K562 (cell line): ENCODE results near the gene CCDC13. TPM values are rescaled to one million over a fixed set of nuclear protein-coding genes. Genes with fewer than 3 reads are reported as not detected.
A peak's percentile ranks its signal among the peaks of the same experiment; 100 is the strongest.

Experiments
- BACH1 ChIP-seq: fragments of 200-800 bp; sonication (Bioruptor generic); IDR thresholded peaks from 2 replicates; pipeline ENCODE4 v1.6.1; 2016; ENCODE audit warnings: missing genetic modification characterization, missing compliant biosample characterization
- BRD9 ChIP-seq: fragments of 450-650 bp; IDR thresholded peaks from 2 replicates; pipeline ENCODE4 v1.6.1; 2018; ENCODE audit warnings: low read depth; ENCODE audit not compliant: partially characterized antibody
- CEBPB ChIP-seq: fragments of 450-650 bp; IDR thresholded peaks from 2 replicates; pipeline ENCODE4 v1.6.1; 2016; ENCODE audit warnings: missing genetic modification characterization, missing compliant biosample characterization
- ETV1 ChIP-seq: fragments of 450-650 bp; conservative IDR thresholded peaks from 2 replicates; pipeline ENCODE4 v1.6.1; 2016; ENCODE audit warnings: missing genetic modification characterization, control low read depth, low read depth, missing compliant biosample characterization
- FOXK1 ChIP-seq: sonication (generic); formaldehyde crosslinking; IDR thresholded peaks from 2 replicates; pipeline ENCODE4 v1.8.0; 2022; ENCODE audit warnings: missing genetic modification reagents, mild to moderate bottlenecking, borderline replicate concordance
- FOXP4 ChIP-seq: sonication (generic); formaldehyde crosslinking; IDR thresholded peaks from 2 replicates; pipeline ENCODE4 v1.8.0; 2022; ENCODE audit warnings: mild to moderate bottlenecking, missing genetic modification reagents, borderline replicate concordance
- GABPA ChIP-seq: fragments of 200-800 bp; sonication (Bioruptor generic); conservative IDR thresholded peaks from 2 replicates; pipeline ENCODE4 v1.6.1; 2016; ENCODE audit warnings: low read depth, missing genetic modification characterization, missing compliant biosample characterization
- HMG20B ChIP-seq: fragments of 250-450 bp; sonication (Bioruptor Pico); IDR thresholded peaks from 2 replicates; pipeline ENCODE4 v1.5.0; 2021; ENCODE audit warnings: mild to moderate bottlenecking
- ILF3 ChIP-seq: fragments of 450-650 bp; IDR thresholded peaks from 2 replicates; pipeline ENCODE4 v1.6.1; 2018; ENCODE audit warnings: antibody characterized with exemption, mild to moderate bottlenecking, moderate library complexity, borderline replicate concordance
- MEF2D ChIP-seq: conservative IDR thresholded peaks from 2 replicates; pipeline ENCODE4 v1.6.1; 2016; ENCODE audit warnings: low read depth, missing genetic modification characterization, missing compliant biosample characterization
- MYC ChIP-seq, 2 experiments: fragments of 250-450 bp in 1 of 2; sonication (Bioruptor Pico) in 1 of 2; IDR thresholded peaks; 2 replicates each; pipeline versions ENCODE4 v1.5.1 to v1.6.1; 2012 to 2021; ENCODE audit warnings: low read depth in 2 of 2, borderline replicate concordance in 1 of 2, improper control_type of control experiment in 1 of 2, low read length in 1 of 2, mild to moderate bottlenecking in 1 of 2, moderate library complexity in 1 of 2
- NEUROD1 ChIP-seq: fragments of 150-350 bp; IDR thresholded peaks from 2 replicates; pipeline ENCODE4 v1.6.1; 2014; ENCODE audit warnings: borderline replicate concordance, low read length, low read depth; ENCODE audit not compliant: partially characterized antibody
- NFRKB ChIP-seq: fragments of 450-650 bp; IDR thresholded peaks from 2 replicates; pipeline ENCODE4 v1.6.1; 2016; ENCODE audit warnings: low read depth
- NR2C2 ChIP-seq, 2 experiments: fragments of 200-800 bp in 1 of 2; sonication (Bioruptor generic) in 1 of 2; sonication (generic) in 1 of 2; formaldehyde crosslinking in 1 of 2; IDR thresholded peaks; 2 replicates each; pipeline versions ENCODE4 v1.6.1 to v1.8.0; 2016 to 2022; ENCODE audit warnings: mild to moderate bottlenecking in 1 of 2, missing compliant biosample characterization in 1 of 2, missing genetic modification characterization in 1 of 2, missing genetic modification reagents in 1 of 2
- PHF21A ChIP-seq: fragments of 450-650 bp; IDR thresholded peaks from 2 replicates; pipeline ENCODE4 v1.6.1; 2017; ENCODE audit warnings: low read depth, borderline replicate concordance
- SNIP1 ChIP-seq: fragments of 450-650 bp; IDR thresholded peaks from 2 replicates; pipeline ENCODE4 v1.7.1; 2017; ENCODE audit warnings: low read depth, mild to moderate bottlenecking
- TRIM28 ChIP-seq: fragments of 450-650 bp; IDR thresholded peaks from 2 replicates; pipeline ENCODE4 v1.6.1; 2017
- WHSC1 ChIP-seq: IDR thresholded peaks from one replicate; pipeline ENCODE4 v1.6.1; 2012; ENCODE audit warnings: low read length, control low read depth, inconsistent platforms
- XRCC5 ChIP-seq: fragments of 200-400 bp; formaldehyde crosslinking; IDR thresholded peaks from 2 replicates; pipeline ENCODE4 v1.6.1; 2017; ENCODE audit warnings: low read depth, mild to moderate bottlenecking, low read length
- polyA plus RNA-seq, 8 experiments: library from polyadenylated mRNA; depleted of rRNA in 4 of 8; stranded (reverse) in 5 of 8; unstranded in 3 of 8; fragments of >200 nt; fragmentation: Nextera tagmentation in 2 of 8; fragmentation: Illumina TruSeq in 1 of 8; extraction: Ambion mirVana in 2 of 8; extraction: Trizol in 1 of 8; gene quantifications; 2 replicates each; pipeline versions ENCODE4 v1.2.1 to v1.2.3, GENCODE V29; 2011 to 2014; ENCODE audit warnings: inconsistent platforms in 1 of 8, missing spikeins in 1 of 8
- total RNA-seq, 7 experiments: library from RNA; depleted of rRNA in 6 of 7; stranded (reverse); fragments of >200 nt in 6 of 7; fragmentation: Illumina TruSeq in 2 of 7; extraction: Trizol in 2 of 7; gene quantifications; 2 replicates each; pipeline versions ENCODE4 v1.2.1 to v1.2.3, GENCODE V29; 2011 to 2021; ENCODE audit warnings: low replicate concordance in 1 of 7
- TF ChIP-seq, protein P1 (sequence below), 2 experiments: fragments of 450-650 bp; conservative IDR thresholded peaks; 2 replicates each; pipeline ENCODE4 v1.6.1; 2017; ENCODE audit warnings: mild to moderate bottlenecking in 2 of 2, moderate library complexity in 2 of 2

CCDC13 gene
- total and polyA plus RNA-seq, 9 of the 15 experiments (the other 6 are each of a cell fraction or from before 2014, with no cell fraction given) = 0.20 to 0.70 (median 0.48) TPM; not detected in 2

- TF ChIP-seq, protein P1, sequence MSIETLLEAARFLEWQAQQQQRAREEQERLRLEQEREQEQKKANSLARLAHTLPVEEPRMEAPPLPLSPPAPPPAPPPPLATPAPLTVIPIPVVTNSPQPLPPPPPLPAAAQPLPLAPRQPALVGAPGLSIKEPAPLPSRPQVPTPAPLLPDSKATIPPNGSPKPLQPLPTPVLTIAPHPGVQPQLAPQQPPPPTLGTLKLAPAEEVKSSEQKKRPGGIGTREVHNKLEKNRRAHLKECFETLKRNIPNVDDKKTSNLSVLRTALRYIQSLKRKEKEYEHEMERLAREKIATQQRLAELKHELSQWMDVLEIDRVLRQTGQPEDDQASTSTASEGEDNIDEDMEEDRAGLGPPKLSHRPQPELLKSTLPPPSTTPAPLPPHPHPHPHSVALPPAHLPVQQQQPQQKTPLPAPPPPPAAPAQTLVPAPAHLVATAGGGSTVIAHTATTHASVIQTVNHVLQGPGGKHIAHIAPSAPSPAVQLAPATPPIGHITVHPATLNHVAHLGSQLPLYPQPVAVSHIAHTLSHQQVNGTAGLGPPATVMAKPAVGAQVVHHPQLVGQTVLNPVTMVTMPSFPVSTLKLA (conservative IDR thresholded peaks at IDR 0.05) = no peak
- no peak for TF ChIP-seq CEBPB (tag)
- no peak for TF ChIP-seq WHSC1
- TF ChIP-seq NR2C2 (CRISPR knock-in tag; IDR thresholded peaks at IDR 0.05) = no peak
- TF ChIP-seq NR2C2 (tag; IDR thresholded peaks at IDR 0.05) = peak; percentile 87
- TF ChIP-seq GABPA = peak; percentile 56
- 0 out of 2 replicates have a peak, but pooled peaks have one; percentile 9 for TF ChIP-seq PHF21A
- peak; percentile 37; the same call in 1 of the 2 replicates for TF ChIP-seq XRCC5
- 0 out of 2 replicates have a peak, but pooled peaks have one; percentile 4 for TF ChIP-seq BACH1 (tag)
- no peak for TF ChIP-seq ILF3
- peak; percentile 74; the same call in 1 of the 2 replicates for TF ChIP-seq FOXK1 (CRISPR knock-in tag)
- peak; percentile 24 for TF ChIP-seq BRD9
- 0 out of 2 replicates have a peak, but pooled peaks have one; percentile 35 for TF ChIP-seq FOXP4 (CRISPR knock-in tag)
- TF ChIP-seq MEF2D (tag) = peak; percentile 15; the same call in 1 of the 2 replicates
- TF ChIP-seq MYC (IDR thresholded peaks at IDR 0.05; ENCODE audit: low read depth, low read length) = peak; percentile 45; the same call in 1 of the 2 replicates
- no peak for TF ChIP-seq MYC (CRISPR knock-in tag; IDR thresholded peaks at IDR 0.05; ENCODE audit: borderline replicate concordance, low read depth)
- 0 out of 2 replicates have a peak, but pooled peaks have one; percentile 38 for TF ChIP-seq NFRKB
- TF ChIP-seq ETV1 (tag) = peak; percentile 62
- TF ChIP-seq TRIM28 = 0 out of 2 replicates have a peak, but pooled peaks have one; percentile 9
- TF ChIP-seq HMG20B = 0 out of 2 replicates have a peak, but pooled peaks have one; percentile 31
- no peak for TF ChIP-seq SNIP1
- peak; percentile 33 for TF ChIP-seq NEUROD1
Observed at GRCh38 chr3:42803414-42804105, 30.5 kb upstream of the CCDC13 start (continued).
